HG03108 (cell line): ENCODE data around the gene TIMP4.

ENCODE experiments used
- ATAC-seq: cut with Tn5 transposase; IDR thresholded peaks from one replicate; pipeline ENCODE4 v1.9.1; 2021; ENCODE audit warnings: moderate library complexity; ENCODE audit not compliant: unreplicated experiment

The TIMP4 gene

DNA sequence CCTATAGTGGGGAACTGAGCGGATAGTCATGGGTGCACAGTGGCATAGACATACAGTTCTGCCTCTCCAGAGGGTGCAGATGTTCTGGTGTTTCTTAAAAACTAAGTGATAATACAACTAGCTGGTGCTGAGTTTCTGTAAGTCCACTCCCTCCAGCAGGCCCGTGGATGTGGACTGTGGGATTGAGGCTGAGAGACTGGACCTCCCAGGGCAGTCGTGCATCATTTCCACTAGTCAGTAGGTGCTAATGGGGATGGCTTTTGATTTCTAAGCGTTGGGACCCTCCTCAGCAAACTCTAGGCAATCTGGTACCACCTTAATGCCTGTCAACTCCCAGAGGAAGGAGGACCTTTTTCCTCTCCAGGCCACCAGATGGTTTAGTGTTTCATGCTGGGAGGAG, 27.3 kb upstream of the TIMP4 start:
- no peak for ATAC-seq

DNA sequence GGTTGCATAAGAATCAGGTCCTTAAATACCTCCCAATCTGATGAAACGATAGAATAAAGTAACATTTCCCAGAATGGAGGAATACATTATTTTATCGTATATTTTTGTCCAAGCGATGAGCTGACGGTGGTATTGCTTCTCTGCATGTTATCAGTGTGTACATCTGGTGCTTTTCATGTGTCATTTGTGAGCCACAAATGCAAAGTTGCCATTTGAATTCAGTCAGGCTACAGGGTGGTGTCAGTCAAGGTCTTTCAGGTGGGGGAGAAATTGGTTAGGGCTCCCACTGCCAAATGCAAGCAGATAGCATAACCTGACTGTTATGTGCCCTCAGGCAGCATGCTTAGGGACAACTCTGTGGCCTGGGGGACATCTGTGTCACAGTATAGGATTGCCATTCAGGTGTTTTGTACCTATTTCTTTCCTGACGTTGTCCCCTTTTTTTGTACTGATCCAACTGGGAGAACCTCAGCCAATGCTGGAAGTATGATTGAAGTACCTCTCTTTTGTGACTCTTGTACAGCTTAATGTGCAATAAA, 26.5 kb upstream of the TIMP4 start:
- no peak for ATAC-seq

GRCh38 chr3:12184541-12184940, 25.8 kb upstream of the TIMP4 start:
- no peak for ATAC-seq

GRCh38 chr3:12182687-12183441, 24.2 kb upstream of the TIMP4 start:
- ATAC-seq = no peak

- ATAC-seq = no peak
Observed at GRCh38 chr3:12181806-12182205, 23.1 kb upstream of the TIMP4 start.

- no peak for ATAC-seq
Observed at GRCh38 chr3:12181301-12181700, 22.6 kb upstream of the TIMP4 start.

GRCh38 chr3:12180631-12181030, 21.9 kb upstream of the TIMP4 start:
- no peak for ATAC-seq

- no peak for ATAC-seq
Observed at GRCh38 chr3:12180218-12180617, 21.5 kb upstream of the TIMP4 start.

DNA sequence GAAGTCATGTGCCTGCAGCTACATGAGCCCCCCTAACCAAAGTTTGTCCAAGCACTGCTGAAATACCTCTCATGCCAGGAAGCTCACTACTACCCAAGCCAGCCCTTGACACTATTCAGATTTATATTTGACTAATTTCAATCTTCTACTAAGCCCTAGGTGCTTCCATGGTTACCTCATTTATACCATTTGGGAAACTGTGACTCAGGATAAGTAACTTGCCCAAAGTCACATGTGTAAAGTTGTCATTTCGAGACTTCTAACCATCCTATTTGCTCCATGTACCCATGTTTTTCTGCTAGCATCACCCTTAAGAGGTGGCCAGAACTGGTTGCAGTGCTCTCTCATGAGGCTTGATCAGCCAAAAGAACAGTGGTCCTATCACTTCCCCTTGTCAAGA, 20.7 kb upstream of the TIMP4 start:
- ATAC-seq = no peak

- ATAC-seq = no peak
Observed at GRCh38 chr3:12178091-12178820, 19.5 kb upstream of the TIMP4 start.

DNA sequence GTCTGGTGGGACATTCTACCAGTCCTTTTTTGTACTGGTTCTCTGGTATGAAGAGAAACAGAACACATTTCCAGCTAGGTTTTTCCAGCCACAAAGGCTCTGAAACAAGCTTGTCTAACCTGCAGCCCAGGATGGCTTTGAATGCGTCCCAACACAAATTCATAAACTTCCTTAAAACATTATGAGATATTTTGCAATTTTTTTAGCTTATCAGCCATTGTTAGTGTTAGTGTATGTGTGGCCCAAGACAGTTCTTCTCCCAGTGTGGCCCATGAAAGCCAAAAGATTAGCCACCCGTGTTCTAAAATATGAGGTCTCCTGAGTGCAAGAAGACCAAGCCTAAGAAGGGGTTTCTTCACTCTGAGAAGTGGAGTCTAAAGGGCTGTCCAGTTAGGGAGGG, 18.4 kb upstream of the TIMP4 start:
- no peak for ATAC-seq

DNA sequence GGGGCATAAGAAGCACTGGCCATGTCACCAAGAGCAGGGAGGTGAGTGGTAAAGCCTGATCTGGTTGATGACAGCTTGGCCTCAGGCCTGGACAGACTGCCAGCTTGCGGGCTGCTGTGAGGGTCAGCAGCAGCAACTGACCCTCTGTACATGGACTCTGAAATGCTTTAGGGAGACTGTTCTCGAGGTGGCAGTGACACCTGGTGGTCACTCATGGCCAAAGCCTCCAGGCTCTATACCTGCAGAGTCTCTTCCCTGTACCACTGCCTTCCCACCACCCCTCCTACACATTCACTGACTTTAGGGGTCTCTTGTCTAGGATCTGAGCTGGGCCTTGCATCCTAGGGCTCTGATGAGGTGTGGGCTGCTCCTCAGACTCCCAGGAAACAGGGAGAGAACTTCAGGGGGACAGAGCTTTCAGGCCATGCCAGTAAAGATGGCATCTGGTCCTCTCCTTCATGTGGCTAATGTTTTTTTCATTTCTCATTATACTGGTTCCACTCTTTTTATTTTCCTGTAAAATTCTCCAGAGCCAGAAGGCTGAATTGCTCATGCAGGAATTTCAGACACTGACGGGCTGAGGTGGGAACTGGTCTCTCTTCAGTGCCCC, 17.2 kb upstream of the TIMP4 start:
- ATAC-seq = peak; percentile 56

DNA sequence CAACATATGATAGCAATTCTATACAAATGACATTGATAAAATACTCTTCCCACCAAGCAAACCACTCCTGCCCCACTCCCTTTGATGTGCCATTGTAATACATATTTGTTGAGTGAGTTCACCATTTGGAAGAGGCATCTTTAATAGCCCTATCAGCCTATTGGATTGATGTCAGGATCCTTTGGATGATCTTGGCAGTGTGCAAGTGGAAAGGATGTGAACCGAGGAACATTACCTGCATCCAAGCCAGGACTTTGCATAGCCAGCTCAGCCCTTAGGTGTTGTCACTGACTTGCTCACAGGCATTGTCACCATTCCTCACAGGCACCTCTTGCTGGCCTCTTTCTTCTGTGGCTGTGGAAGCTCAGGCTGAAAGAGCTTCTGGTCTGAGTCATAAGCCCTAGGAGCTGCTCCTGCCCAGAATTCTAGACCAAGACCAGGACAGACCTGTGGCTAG, 16.5 kb upstream of the TIMP4 start:
- ATAC-seq = no peak

DNA sequence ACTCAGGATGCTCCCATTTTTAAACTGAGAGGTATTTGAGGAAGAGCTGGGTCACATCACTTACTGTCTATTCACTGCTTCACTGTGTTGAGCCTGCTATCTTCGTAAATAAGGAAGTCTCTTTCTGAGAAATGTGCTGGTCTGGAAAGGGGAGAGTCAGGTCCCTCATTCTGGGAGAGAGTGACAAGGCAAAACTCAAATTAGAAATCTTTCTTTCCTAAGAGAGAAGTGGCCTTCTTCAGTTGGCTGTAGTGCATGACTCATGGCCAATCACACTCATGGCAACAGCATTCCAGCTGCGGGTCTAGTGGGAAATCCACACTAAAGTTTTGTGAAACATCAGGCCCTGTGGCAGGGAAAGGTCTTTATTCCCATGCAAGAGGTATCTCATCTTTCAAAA, 11.5 kb upstream of the TIMP4 start:
- no peak for ATAC-seq

DNA sequence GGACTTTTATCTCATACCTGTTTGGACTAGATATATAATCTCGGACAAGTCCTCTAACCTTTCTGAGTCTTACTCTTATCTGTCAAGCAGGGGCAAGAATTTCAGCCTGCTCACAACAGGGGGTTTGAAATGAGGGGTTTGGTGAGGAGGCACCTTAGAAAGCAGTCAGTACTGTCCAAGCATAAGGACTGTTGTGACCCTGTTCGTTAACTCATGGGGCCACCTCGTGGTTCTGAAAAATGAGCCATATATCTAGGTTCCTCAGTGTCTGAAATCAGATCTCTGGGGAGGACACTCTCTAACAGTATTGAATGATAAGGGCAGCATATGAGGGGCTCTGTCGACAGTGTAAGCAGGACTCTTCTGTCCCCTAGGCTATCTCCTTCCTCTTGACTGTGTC, 7.2 kb upstream of the TIMP4 start:
- ATAC-seq = no peak

GRCh38 chr3:12159227-12159601, 502 bp upstream of the TIMP4 start:
- ATAC-seq = no peak

GRCh38 chr3:12157026-12157425, 1.7 kb downstream of the TIMP4 start:
- no peak for ATAC-seq

DNA sequence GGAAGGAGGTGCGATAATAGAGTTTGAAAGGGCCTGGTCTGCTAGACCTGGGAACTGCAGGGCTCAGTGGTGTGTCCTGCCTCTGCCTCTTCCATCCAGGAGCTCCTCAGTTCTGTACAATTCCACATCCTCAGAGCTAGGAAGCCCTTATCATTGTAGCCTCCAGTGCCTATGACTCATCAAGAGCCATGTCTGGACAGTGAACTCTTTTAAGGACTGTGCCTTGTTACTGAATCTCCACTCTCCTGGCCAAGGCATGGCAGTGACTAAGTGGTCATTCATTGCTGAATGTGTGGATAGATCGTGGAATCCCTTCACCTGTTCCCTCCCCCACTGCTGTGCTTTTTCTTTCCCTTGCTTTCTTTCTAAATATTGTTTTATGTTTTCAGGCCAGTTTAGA, 2.9 kb downstream of the TIMP4 start:
- no peak for ATAC-seq

DNA sequence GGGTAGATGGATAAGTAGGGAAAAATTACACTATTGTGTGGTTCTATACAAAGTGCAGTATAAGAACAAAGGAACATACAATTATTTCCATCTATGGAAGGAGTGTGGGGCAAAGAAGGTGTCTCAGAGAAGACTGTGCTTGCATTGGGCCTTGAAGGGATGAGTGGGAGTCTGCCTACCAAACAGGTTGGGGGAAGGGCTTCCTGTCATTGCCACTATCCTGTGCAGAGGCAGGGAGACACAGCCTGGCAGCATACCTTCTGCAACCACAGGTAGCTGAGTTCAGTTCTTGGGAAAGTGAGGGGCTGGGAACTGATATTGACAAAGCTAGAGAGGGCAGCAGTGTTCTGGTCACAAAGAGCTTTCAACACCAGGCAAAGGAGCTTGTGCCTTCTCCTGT, 3.4 kb downstream of the TIMP4 start:
- ATAC-seq = no peak

DNA sequence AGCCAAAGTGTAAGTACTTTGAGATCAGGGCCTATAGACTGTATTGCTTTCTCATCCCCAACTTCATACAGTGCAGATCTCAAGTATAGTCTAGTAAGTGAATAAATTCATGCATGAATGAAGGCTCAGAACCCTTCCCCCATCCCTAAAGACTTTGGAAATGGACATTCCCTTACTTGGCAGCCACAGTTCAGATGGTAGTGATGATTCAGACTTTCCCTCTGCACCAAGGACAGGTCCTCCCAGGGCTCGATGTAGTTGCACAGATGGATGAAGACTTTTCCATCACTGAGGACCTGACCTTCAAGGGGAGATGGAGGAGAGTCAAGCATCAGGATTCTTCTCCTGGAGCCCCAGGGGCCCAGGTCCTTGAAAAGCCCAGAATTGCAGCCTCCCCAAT, 4.6 kb downstream of the TIMP4 start:
- no peak for ATAC-seq

GRCh38 chr3:12150112-12150511, 8.6 kb downstream of the TIMP4 start:
- ATAC-seq = no peak

- no peak for ATAC-seq
Observed at GRCh38 chr3:12149029-12149428, 9.7 kb downstream of the TIMP4 start.
